IMR-90 (cell line): Measurements from ENCODE around the gene ACTG2. TPM values are rescaled to one million over a fixed set of nuclear protein-coding genes. Genes with fewer than 3 reads are reported as not detected.

Experiments used
- ATAC-seq: fragments of 200-7000 bp; cut with Tn5 transposase; 2 replicates; pipeline ENCODE4 v1.9.1; 2020; ENCODE audit warnings: low read depth, mild to moderate bottlenecking, moderate library complexity
- BruUV-seq: library from RNA; stranded (reverse); fragments of 400-500 nt; replicated peaks from 2 replicates; lab custom pipeline; 2021; lab: Mats Ljungman, UMichigan
- CTCF ChIA-PET: fragments of 300-600 bp; formaldehyde crosslinking; extraction: SDS; loops from one replicate; lab custom pipeline; 2021; ENCODE audit warnings: antibody characterized with exemption; lab: Yijun Ruan, JAX
- POLR2A ChIA-PET: fragments of 300-600 bp; sonication (Branson Sonifier 250); formaldehyde crosslinking; loops from one replicate; lab custom pipeline; 2022; ENCODE audit warnings: antibody characterized with exemption; ENCODE audit not compliant: unreplicated experiment; lab: Charles Lee
- DNase-seq: peaks from one replicate; pipeline ENCODE4 v3.0.0; 2013
- H2AFZ ChIP-seq: replicated peaks from 2 replicates; pipeline ENCODE3; 2013; ENCODE audit warnings: low read length, mild to moderate bottlenecking; ENCODE audit not compliant: poor library complexity
- H2AK5ac ChIP-seq: 2 replicates; pipeline ENCODE4 v1.6.1; 2013; ENCODE audit warnings: low read depth, low read length, inconsistent platforms
- H2AK9ac ChIP-seq: replicated peaks from 2 replicates; pipeline ENCODE3; 2013; ENCODE audit warnings: mild to moderate bottlenecking, low read depth, low read length, moderate library complexity; ENCODE audit not compliant: poor library complexity
- H2BK120ac ChIP-seq: 2 replicates; pipeline ENCODE4 v1.6.1; 2013; ENCODE audit warnings: low read depth, low read length, inconsistent platforms
- H2BK15ac ChIP-seq: 3 replicates; pipeline ENCODE4 v1.6.1; 2013; ENCODE audit warnings: low read depth, low read length, inconsistent platforms
- H2BK20ac ChIP-seq: 2 replicates; pipeline ENCODE4 v1.6.1; 2013; ENCODE audit warnings: low read depth, mild to moderate bottlenecking, inconsistent platforms, low read length, moderate library complexity
- H2BK5ac ChIP-seq: 2 replicates; pipeline ENCODE4 v1.6.1; 2013; ENCODE audit warnings: mild to moderate bottlenecking, low read depth, low read length, inconsistent platforms; ENCODE audit not compliant: poor library complexity, severe bottlenecking
- H3K14ac ChIP-seq: replicated peaks from 2 replicates; pipeline ENCODE4 v1.6.1; 2013; ENCODE audit warnings: low read depth, low read length, inconsistent platforms
- H3K18ac ChIP-seq: 2 replicates; pipeline ENCODE4 v1.6.1; 2013; ENCODE audit warnings: low read depth, low read length, control low read depth
- H3K23ac ChIP-seq: 2 replicates; pipeline ENCODE4 v1.6.1; 2013; ENCODE audit warnings: low read depth, low read length, inconsistent platforms
- H3K27ac ChIP-seq: 2 replicates; pipeline ENCODE4 v1.5.1; 2013; ENCODE audit warnings: mild to moderate bottlenecking, control low read depth, low read length; ENCODE audit not compliant: insufficient read depth
- H3K27me3 ChIP-seq: 2 replicates; pipeline ENCODE4 v1.6.1; 2013; ENCODE audit warnings: low read length; ENCODE audit not compliant: control insufficient read depth, insufficient read depth
- H3K36me3 ChIP-seq: 2 replicates; pipeline ENCODE4 v1.6.1; 2013; ENCODE audit warnings: low read length, mixed read lengths; ENCODE audit not compliant: control insufficient read depth, insufficient read depth
- H3K4ac ChIP-seq: 2 replicates; pipeline ENCODE4 v1.6.1; 2013; ENCODE audit warnings: low read depth, low read length, inconsistent platforms
- H3K4me1 ChIP-seq: 2 replicates; pipeline ENCODE4 v1.6.1; 2013; ENCODE audit warnings: low read length, mixed read lengths; ENCODE audit not compliant: control insufficient read depth, insufficient read depth
- H3K4me2 ChIP-seq: 2 replicates; pipeline ENCODE4 v1.6.1; 2013; ENCODE audit warnings: low read depth, mild to moderate bottlenecking, control low read depth, low read length, moderate library complexity
- H3K4me3 ChIP-seq: 2 replicates; pipeline ENCODE4 v1.5.1; 2013; ENCODE audit warnings: low read depth, mild to moderate bottlenecking, control low read depth, low read length, moderate library complexity; ENCODE audit not compliant: insufficient read depth
- H3K56ac ChIP-seq: 2 replicates; pipeline ENCODE4 v1.6.1; 2013; ENCODE audit warnings: low read length, inconsistent platforms; ENCODE audit not compliant: insufficient read depth; ENCODE audit errors: extremely low read depth
- H3K79me1 ChIP-seq, 2 experiments: 2 replicates each; pipeline ENCODE4 v1.6.1; 2013; ENCODE audit warnings: low read length in 2 of 2, inconsistent platforms in 1 of 2, low read depth in 1 of 2
- H3K9ac ChIP-seq: 2 replicates; pipeline ENCODE4 v1.6.1; 2013; ENCODE audit warnings: low read depth, low read length, control low read depth
- H3K9me1 ChIP-seq: 2 replicates; pipeline ENCODE4 v1.6.1; 2013; ENCODE audit warnings: low read length, inconsistent platforms; ENCODE audit not compliant: insufficient read depth
- H3K9me3 ChIP-seq: 2 replicates; pipeline ENCODE4 v1.6.1; 2013; ENCODE audit warnings: low read length; ENCODE audit not compliant: control insufficient read depth, insufficient read depth
- H4K20me1 ChIP-seq: 2 replicates; pipeline ENCODE4 v1.6.1; 2013; ENCODE audit warnings: low read length, inconsistent platforms; ENCODE audit not compliant: insufficient read depth
- H4K5ac ChIP-seq: 2 replicates; pipeline ENCODE4 v1.6.1; 2013; ENCODE audit warnings: mild to moderate bottlenecking, low read depth, low read length, control low read depth
- H4K8ac ChIP-seq, 2 experiments: 2 replicates each; pipeline ENCODE4 v1.6.1; 2013; ENCODE audit warnings: low read depth in 2 of 2, low read length in 2 of 2, control low read depth in 1 of 2, inconsistent platforms in 1 of 2
- H4K91ac ChIP-seq: 2 replicates; pipeline ENCODE4 v1.6.1; 2013; ENCODE audit warnings: low read depth, low read length, inconsistent platforms; ENCODE audit not compliant: insufficient read depth
- CEBPB ChIP-seq: IDR thresholded peaks from 2 replicates; pipeline ENCODE4 v1.6.1; 2012; ENCODE audit warnings: low read depth, low read length, improper control_type of control experiment
- CHD1 ChIP-seq: IDR thresholded peaks from 2 replicates; pipeline ENCODE4 v1.6.1; 2012; ENCODE audit warnings: low read depth, low read length, improper control_type of control experiment
- CTCF ChIP-seq: conservative IDR thresholded peaks from 2 replicates; pipeline ENCODE4 v1.5.1; 2012; ENCODE audit warnings: mild to moderate bottlenecking, low read depth, low read length, improper control_type of control experiment
- ELK1 ChIP-seq: fragments of 150-350 bp; IDR thresholded peaks from 2 replicates; pipeline ENCODE4 v1.6.1; 2016; ENCODE audit warnings: low read depth, mild to moderate bottlenecking, low read length, moderate library complexity, borderline replicate concordance
- FOS ChIP-seq: fragments of 150-350 bp; IDR thresholded peaks from 2 replicates; pipeline ENCODE4 v1.6.1; 2016; ENCODE audit warnings: low read depth, low read length
- MXI1 ChIP-seq: IDR thresholded peaks from 2 replicates; pipeline ENCODE4 v1.6.1; 2012; ENCODE audit warnings: low read depth, mild to moderate bottlenecking, low read length, moderate library complexity, borderline replicate concordance
- NFE2L2 ChIP-seq: fragments of 150-350 bp; IDR thresholded peaks from 2 replicates; pipeline ENCODE4 v1.6.1; 2016; ENCODE audit warnings: low read depth, mild to moderate bottlenecking, low read length
- POLR2A ChIP-seq: IDR thresholded peaks from 2 replicates; pipeline ENCODE4 v1.6.1; 2012; ENCODE audit warnings: mild to moderate bottlenecking, low read depth, low read length
- RCOR1 ChIP-seq: IDR thresholded peaks from 2 replicates; pipeline ENCODE4 v1.6.1; 2012; ENCODE audit warnings: mild to moderate bottlenecking, low read length, improper control_type of control experiment; ENCODE audit not compliant: insufficient replicate concordance
- RFX5 ChIP-seq: IDR thresholded peaks from 2 replicates; pipeline ENCODE4 v1.8.0; 2012; ENCODE audit warnings: low read depth, mild to moderate bottlenecking, low read length, moderate library complexity
- SMC3 ChIP-seq: fragments of 150-350 bp; IDR thresholded peaks from 2 replicates; pipeline ENCODE4 v1.6.1; 2016; ENCODE audit warnings: low read depth, mild to moderate bottlenecking, antibody characterized with exemption, low read length, moderate library complexity
- WGBS, 2 experiments: methylation state at CpG; one replicate each; pipeline versions ENCODE4 v1.1.5 to v1.1.7; 2013; ENCODE audit warnings: missing lambda C conversion rate in 2 of 2; ENCODE audit not compliant: insufficient read length in 1 of 2; ENCODE audit errors: extremely low coverage in 2 of 2; 5-methylcytosine and 5-hydroxymethylcytosine counted together
- dilution Hi-C: fragments of 300-500 bp; cut with HindIII; formaldehyde crosslinking; loops from one replicate; pipeline ENCODE4 v1.14.3; 2018; ENCODE audit warnings: low sequenced_read_pairs; ENCODE audit not compliant: unreplicated experiment
- in situ Hi-C: fragments of 300-500 bp; cut with MboI; formaldehyde crosslinking; loops from 3 replicates; pipeline ENCODE4 v1.14.3; 2019; ENCODE audit warnings: low sequenced_read_pairs, inconsistent platforms, mixed read lengths
- intact Hi-C: fragments of 100-400 bp; cut with micrococcal nuclease; formaldehyde crosslinking; loops from 2 replicates; pipeline ENCODE4 v1.10.0; 2022
- polyA plus RNA-seq, 3 experiments: library from polyadenylated mRNA; depleted of rRNA; stranded (reverse); fragments of >200 nt; gene quantifications; 2 replicates each; pipeline ENCODE4 v1.2.3, GENCODE V29; 2012; ENCODE audit warnings: low replicate concordance in 1 of 3
- total RNA-seq: library from RNA; depleted of rRNA; stranded (reverse); fragments of >200 nt; gene quantifications from 2 replicates; pipeline ENCODE4 v1.2.3, GENCODE V29; 2012

Gene ACTG2
- total and polyA plus RNA-seq, 2 of the 4 experiments (the other 2 are of a cell fraction): 523 to 899 TPM

GRCh38 chr2:73963385-73964120, 70.7 kb downstream of the ACTG2 start:
- Histone ChIP-seq H3K9me1 (no peaks in the 10 kb centered on the region; the same call in 1 of the 2 replicates), H3K4me1 (no peaks in the 10 kb centered on the region), H2BK15ac (no peak overlapping the region), H2BK20ac (no peak overlapping the region), H3K56ac (no peak overlapping the region), H2AK9ac (no peak overlapping the region), H2BK5ac (no peak overlapping the region), H2AFZ (no peak overlapping the region), H3K18ac (no peak overlapping the region), H4K5ac (no peak overlapping the region), H3K9ac (no peak overlapping the region), H4K20me1 (no peaks in the 10 kb centered on the region), H3K14ac (no peak overlapping the region), H4K91ac (no peak overlapping the region), H3K36me3 (peaks cover 9% of the 10 kb centered on the region), H3K27me3 (peaks cover 2% of the 10 kb centered on the region; the same call in 1 of the 2 replicates), H3K9me3 (peaks cover 3% of the 10 kb centered on the region), H2AK5ac (no peak overlapping the region), H3K4ac (no peak overlapping the region), H4K8ac (no peak overlapping the region), H3K79me1 (no peaks in the 10 kb centered on the region; a peak in 1 of 4 replicates), H3K4me2 (no peak overlapping the region), H3K27ac (no peak overlapping the region), H3K23ac (no peak overlapping the region), H3K4me3 (no peak overlapping the region), H2BK120ac (no peak overlapping the region)
- POLR2A ChIA-PET: no interaction called here
- CTCF ChIA-PET: no interaction called here
- ATAC-seq (no peak), DNase-seq (no peak)
- BruUV-seq: no TSS peak
- in situ Hi-C loops: no loop called here
- TF ChIP-seq RFX5 (no peak), FOS (no peak), ELK1 (no peak), RCOR1 (no peak), CTCF (no peak), CEBPB (no peak), NFE2L2 (no peak), POLR2A (no peak), CHD1 (no peak), MXI1 (no peak), SMC3 (no peak)
- 98 to 100% methylated on average over 2 to 12 of the region's 13 CpGs for WGBS, 2 experiments
- dilution Hi-C loops: no loop called here
- intact Hi-C loops: no loop called here
